Neural cell (in vitro differentiated cells): ENCODE measurements around the gene EFCAB11. TPM values are rescaled to one million over a fixed set of nuclear protein-coding genes. Genes with fewer than 3 reads are reported as not detected.

Experiments
- H2AFZ ChIP-seq: fragments of 200-600, 300-800 bp; sonication (generic), shearing (Covaris generic); 2 replicates; pipeline ENCODE4 v1.6.0; 2014; ENCODE audit warnings: low read depth, mild to moderate bottlenecking, antibody characterized with exemption, low read length, moderate library complexity
- H3F3A ChIP-seq: fragments of 200-600 bp; shearing (Covaris generic); 2 replicates; pipeline ENCODE4 v1.6.1; 2016; ENCODE audit warnings: mild to moderate bottlenecking, moderate library complexity, mixed read lengths, antibody characterized with exemption, low read length; ENCODE audit not compliant: insufficient read depth, poor library complexity, severe bottlenecking
- H3K27ac ChIP-seq: fragments of 200-600, 300-800 bp; sonication (generic), shearing (Covaris generic); 2 replicates; pipeline ENCODE4 v1.5.1; 2014; ENCODE audit warnings: mild to moderate bottlenecking, low read length, moderate library complexity
- H3K27me3 ChIP-seq: fragments of 300-800, 200-600 bp; sonication (generic), shearing (Covaris generic); 2 replicates; pipeline ENCODE4 v1.6.0; 2014; ENCODE audit warnings: mild to moderate bottlenecking, low read depth, low read length, moderate library complexity; ENCODE audit not compliant: insufficient read depth
- H3K36me3 ChIP-seq: fragments of 300-800, 200-600 bp; sonication (generic), shearing (Covaris generic); 2 replicates; pipeline ENCODE4 v1.5.1; 2014; ENCODE audit warnings: mild to moderate bottlenecking, antibody characterized with exemption, low read length, moderate library complexity; ENCODE audit not compliant: insufficient read depth
- H3K4me2 ChIP-seq: fragments of 300-800, 200-600 bp; sonication (generic), shearing (Covaris generic); 2 replicates; pipeline ENCODE4 v1.6.0; 2014; ENCODE audit warnings: mild to moderate bottlenecking, low read length
- H3K4me3 ChIP-seq: fragments of 300-800, 200-600 bp; sonication (generic), shearing (Covaris generic); 2 replicates; pipeline ENCODE4 v1.5.1; 2014; ENCODE audit warnings: mild to moderate bottlenecking, low read length, moderate library complexity
- H3K79me2 ChIP-seq: fragments of 200-600 bp; shearing (Covaris generic); replicated peaks from 2 replicates; pipeline ENCODE4 v1.6.0; 2014; ENCODE audit warnings: mild to moderate bottlenecking, low read length, moderate library complexity; ENCODE audit not compliant: insufficient read depth
- H3K9ac ChIP-seq: fragments of 300-800, 200-600 bp; sonication (generic), shearing (Covaris generic); 2 replicates; pipeline ENCODE4 v1.6.1; 2016; ENCODE audit warnings: mild to moderate bottlenecking, low read length, mixed read lengths
- H3K9me2 ChIP-seq: fragments of 200-600 bp; shearing (Covaris generic); 2 replicates; pipeline ENCODE4 v1.6.1; 2016; ENCODE audit warnings: mild to moderate bottlenecking, low read length, mixed read lengths; ENCODE audit not compliant: insufficient read depth
- H3K9me3 ChIP-seq: fragments of 200-600, 300-800 bp; sonication (generic), shearing (Covaris generic); 2 replicates; pipeline ENCODE4 v1.6.1; 2016; ENCODE audit warnings: mild to moderate bottlenecking, mixed run types, low read length, moderate library complexity, mixed read lengths
- H4K20me1 ChIP-seq: fragments of 200-600 bp; shearing (Covaris generic); 2 replicates; pipeline ENCODE4 v1.6.1; 2016; ENCODE audit warnings: mild to moderate bottlenecking, mixed run types; ENCODE audit not compliant: insufficient read depth
- EP300 ChIP-seq: fragments of 450-650 bp; conservative IDR thresholded peaks from 2 replicates; pipeline ENCODE4 v1.6.1; 2014; ENCODE audit warnings: antibody characterized with exemption, mild to moderate bottlenecking, moderate library complexity; ENCODE audit not compliant: poor library complexity, severe bottlenecking
- EZH2 ChIP-seq: fragments of 200-600, 300-800 bp; shearing (Covaris generic), sonication (generic); IDR thresholded peaks from 2 replicates; pipeline ENCODE4 v1.6.1; 2014; ENCODE audit warnings: antibody characterized with exemption, low read length, borderline replicate concordance, mild to moderate bottlenecking; ENCODE audit not compliant: insufficient read depth, poor library complexity, severe bottlenecking
- MXI1 ChIP-seq: fragments of 450-650 bp; conservative IDR thresholded peaks from 2 replicates; pipeline ENCODE4 v1.6.1; 2014; ENCODE audit warnings: antibody characterized with exemption, mild to moderate bottlenecking; ENCODE audit not compliant: poor library complexity, severe bottlenecking
- POLR2AphosphoS5 ChIP-seq: IDR thresholded peaks from 2 replicates; pipeline ENCODE4 v1.6.1; 2012
- RAD21 ChIP-seq: fragments of 450-650 bp; conservative IDR thresholded peaks from 2 replicates; pipeline ENCODE4 v1.6.1; 2014; ENCODE audit warnings: antibody characterized with exemption, mild to moderate bottlenecking, moderate library complexity
- SMC3 ChIP-seq: fragments of 450-650 bp; conservative IDR thresholded peaks from 2 replicates; pipeline ENCODE4 v1.6.1; 2014; ENCODE audit warnings: antibody characterized with exemption, mild to moderate bottlenecking, moderate library complexity; ENCODE audit not compliant: poor library complexity
- TAF1 ChIP-seq: IDR thresholded peaks from 2 replicates; pipeline ENCODE4 v1.6.1; 2012; ENCODE audit warnings: low read depth
- polyA plus RNA-seq: library from polyadenylated mRNA; depleted of rRNA; stranded (reverse); fragments of >200 nt; gene quantifications from 2 replicates; pipeline ENCODE4 v1.2.3, GENCODE V29; 2014
- TF ChIP-seq, protein P1 (sequence below): fragments of 450-650 bp; IDR thresholded peaks from 2 replicates; pipeline ENCODE4 v1.5.1; 2014; ENCODE audit warnings: antibody characterized with exemption, mild to moderate bottlenecking, moderate library complexity; ENCODE audit not compliant: poor library complexity, severe bottlenecking
- TF ChIP-seq, protein P2 (sequence below): IDR thresholded peaks from 2 replicates; pipeline ENCODE4 v1.6.1; 2012; ENCODE audit warnings: borderline replicate concordance

The EFCAB11 gene
- polyA plus RNA-seq, 1 donor from 2014 or later: 7.9 TPM

DNA sequence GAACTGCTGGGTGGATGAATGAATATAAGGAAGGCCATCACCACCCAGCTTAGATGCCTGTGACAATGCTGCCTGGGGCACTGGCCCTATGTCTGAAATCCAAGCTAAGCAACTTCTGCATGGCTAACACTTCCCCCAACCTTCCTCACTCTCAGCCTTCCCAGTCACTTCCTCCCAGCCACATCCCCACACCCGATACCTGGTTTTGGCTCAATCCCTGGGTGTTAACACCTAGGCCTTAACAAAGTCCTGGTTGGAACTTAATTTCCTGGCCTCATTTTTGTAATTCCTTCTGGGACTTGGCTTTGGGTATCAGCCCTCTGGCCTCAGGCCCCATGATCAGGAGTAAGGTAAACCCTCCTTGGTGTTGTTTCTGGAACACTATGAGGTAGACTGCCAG, 110.0 kb downstream of the EFCAB11 start:
- H3K9me3 ChIP-seq: no peaks in the 10 kb centered on the region
- no peaks in the 10 kb centered on the region for H3F3A ChIP-seq
- H3K79me2 ChIP-seq: no peaks in the 10 kb centered on the region
- no peak overlapping the region for H3K4me3 ChIP-seq
- H2AFZ ChIP-seq: no peak overlapping the region
- no peak overlapping the region for H3K4me2 ChIP-seq
- H3K27ac ChIP-seq: no peak overlapping the region
- H3K36me3 ChIP-seq: no peaks in the 10 kb centered on the region
- TF ChIP-seq SMC3 (no peak), EZH2 (no peak), TAF1 (no peak), RAD21 (no peak), POLR2AphosphoS5 (no peak)
- TF ChIP-seq, protein P1, sequence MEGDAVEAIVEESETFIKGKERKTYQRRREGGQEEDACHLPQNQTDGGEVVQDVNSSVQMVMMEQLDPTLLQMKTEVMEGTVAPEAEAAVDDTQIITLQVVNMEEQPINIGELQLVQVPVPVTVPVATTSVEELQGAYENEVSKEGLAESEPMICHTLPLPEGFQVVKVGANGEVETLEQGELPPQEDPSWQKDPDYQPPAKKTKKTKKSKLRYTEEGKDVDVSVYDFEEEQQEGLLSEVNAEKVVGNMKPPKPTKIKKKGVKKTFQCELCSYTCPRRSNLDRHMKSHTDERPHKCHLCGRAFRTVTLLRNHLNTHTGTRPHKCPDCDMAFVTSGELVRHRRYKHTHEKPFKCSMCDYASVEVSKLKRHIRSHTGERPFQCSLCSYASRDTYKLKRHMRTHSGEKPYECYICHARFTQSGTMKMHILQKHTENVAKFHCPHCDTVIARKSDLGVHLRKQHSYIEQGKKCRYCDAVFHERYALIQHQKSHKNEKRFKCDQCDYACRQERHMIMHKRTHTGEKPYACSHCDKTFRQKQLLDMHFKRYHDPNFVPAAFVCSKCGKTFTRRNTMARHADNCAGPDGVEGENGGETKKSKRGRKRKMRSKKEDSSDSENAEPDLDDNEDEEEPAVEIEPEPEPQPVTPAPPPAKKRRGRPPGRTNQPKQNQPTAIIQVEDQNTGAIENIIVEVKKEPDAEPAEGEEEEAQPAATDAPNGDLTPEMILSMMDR: no peak
- H3K9ac ChIP-seq: no peak overlapping the region
- no peaks in the 10 kb centered on the region for H3K27me3 ChIP-seq
- no peaks in the 10 kb centered on the region for H3K9me2 ChIP-seq
- H4K20me1 ChIP-seq: no peaks in the 10 kb centered on the region

DNA sequence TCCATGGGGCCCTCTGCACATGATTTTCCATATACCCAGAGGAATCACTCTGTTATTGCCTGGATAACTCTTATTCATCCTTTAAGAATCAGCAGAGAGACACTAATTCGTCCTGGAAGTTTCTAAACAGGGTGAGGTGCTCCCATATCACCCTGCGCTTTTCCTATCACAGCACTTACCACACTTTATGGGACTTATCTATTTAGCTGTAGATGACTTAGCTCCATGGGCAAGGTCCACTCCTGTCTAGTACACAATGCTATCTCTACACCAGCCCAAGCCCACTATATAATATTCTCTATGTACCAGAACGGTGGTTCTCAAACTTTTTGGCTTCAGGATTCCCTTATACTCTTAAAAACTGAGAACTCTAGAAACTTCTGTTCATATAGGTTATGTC, 111.7 kb downstream of the EFCAB11 start:
- Histone ChIP-seq H3K9ac (no peak overlapping the region), H3K4me2 (no peak overlapping the region), H3F3A (no peaks in the 10 kb centered on the region), H3K4me3 (no peak overlapping the region), H2AFZ (no peak overlapping the region), H3K9me2 (no peaks in the 10 kb centered on the region), H3K9me3 (no peaks in the 10 kb centered on the region), H3K79me2 (no peaks in the 10 kb centered on the region), H4K20me1 (no peaks in the 10 kb centered on the region), H3K27ac (no peak overlapping the region), H3K27me3 (no peaks in the 10 kb centered on the region), H3K36me3 (no peaks in the 10 kb centered on the region)
- TF ChIP-seq RAD21 (no peak), POLR2AphosphoS5 (no peak), EZH2 (no peak), TAF1 (no peak), MXI1 (no peak), SMC3 (no peak), EP300 (no peak)
- TF ChIP-seq, protein P1: no peak
- TF ChIP-seq, protein P2, sequence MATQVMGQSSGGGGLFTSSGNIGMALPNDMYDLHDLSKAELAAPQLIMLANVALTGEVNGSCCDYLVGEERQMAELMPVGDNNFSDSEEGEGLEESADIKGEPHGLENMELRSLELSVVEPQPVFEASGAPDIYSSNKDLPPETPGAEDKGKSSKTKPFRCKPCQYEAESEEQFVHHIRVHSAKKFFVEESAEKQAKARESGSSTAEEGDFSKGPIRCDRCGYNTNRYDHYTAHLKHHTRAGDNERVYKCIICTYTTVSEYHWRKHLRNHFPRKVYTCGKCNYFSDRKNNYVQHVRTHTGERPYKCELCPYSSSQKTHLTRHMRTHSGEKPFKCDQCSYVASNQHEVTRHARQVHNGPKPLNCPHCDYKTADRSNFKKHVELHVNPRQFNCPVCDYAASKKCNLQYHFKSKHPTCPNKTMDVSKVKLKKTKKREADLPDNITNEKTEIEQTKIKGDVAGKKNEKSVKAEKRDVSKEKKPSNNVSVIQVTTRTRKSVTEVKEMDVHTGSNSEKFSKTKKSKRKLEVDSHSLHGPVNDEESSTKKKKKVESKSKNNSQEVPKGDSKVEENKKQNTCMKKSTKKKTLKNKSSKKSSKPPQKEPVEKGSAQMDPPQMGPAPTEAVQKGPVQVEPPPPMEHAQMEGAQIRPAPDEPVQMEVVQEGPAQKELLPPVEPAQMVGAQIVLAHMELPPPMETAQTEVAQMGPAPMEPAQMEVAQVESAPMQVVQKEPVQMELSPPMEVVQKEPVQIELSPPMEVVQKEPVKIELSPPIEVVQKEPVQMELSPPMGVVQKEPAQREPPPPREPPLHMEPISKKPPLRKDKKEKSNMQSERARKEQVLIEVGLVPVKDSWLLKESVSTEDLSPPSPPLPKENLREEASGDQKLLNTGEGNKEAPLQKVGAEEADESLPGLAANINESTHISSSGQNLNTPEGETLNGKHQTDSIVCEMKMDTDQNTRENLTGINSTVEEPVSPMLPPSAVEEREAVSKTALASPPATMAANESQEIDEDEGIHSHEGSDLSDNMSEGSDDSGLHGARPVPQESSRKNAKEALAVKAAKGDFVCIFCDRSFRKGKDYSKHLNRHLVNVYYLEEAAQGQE: no peak
